Neural cell (in vitro differentiated cells): ENCODE results near the gene LRRC8C. TPM values are rescaled to one million over a fixed set of nuclear protein-coding genes. Genes with fewer than 3 reads are reported as not detected.

Experiments
- H2AFZ ChIP-seq: fragments of 200-600, 300-800 bp; sonication (generic), shearing (Covaris generic); 2 replicates; pipeline ENCODE4 v1.6.0; 2014; ENCODE audit warnings: low read depth, mild to moderate bottlenecking, antibody characterized with exemption, low read length, moderate library complexity
- H3F3A ChIP-seq: fragments of 200-600 bp; shearing (Covaris generic); 2 replicates; pipeline ENCODE4 v1.6.1; 2016; ENCODE audit warnings: mild to moderate bottlenecking, moderate library complexity, mixed read lengths, antibody characterized with exemption, low read length; ENCODE audit not compliant: insufficient read depth, poor library complexity, severe bottlenecking
- H3K27ac ChIP-seq: fragments of 200-600, 300-800 bp; sonication (generic), shearing (Covaris generic); 2 replicates; pipeline ENCODE4 v1.5.1; 2014; ENCODE audit warnings: mild to moderate bottlenecking, low read length, moderate library complexity
- H3K27me3 ChIP-seq: fragments of 300-800, 200-600 bp; sonication (generic), shearing (Covaris generic); 2 replicates; pipeline ENCODE4 v1.6.0; 2014; ENCODE audit warnings: mild to moderate bottlenecking, low read depth, low read length, moderate library complexity; ENCODE audit not compliant: insufficient read depth
- H3K36me3 ChIP-seq: fragments of 300-800, 200-600 bp; sonication (generic), shearing (Covaris generic); 2 replicates; pipeline ENCODE4 v1.5.1; 2014; ENCODE audit warnings: mild to moderate bottlenecking, antibody characterized with exemption, low read length, moderate library complexity; ENCODE audit not compliant: insufficient read depth
- H3K4me2 ChIP-seq: fragments of 300-800, 200-600 bp; sonication (generic), shearing (Covaris generic); 2 replicates; pipeline ENCODE4 v1.6.0; 2014; ENCODE audit warnings: mild to moderate bottlenecking, low read length
- H3K4me3 ChIP-seq: fragments of 300-800, 200-600 bp; sonication (generic), shearing (Covaris generic); 2 replicates; pipeline ENCODE4 v1.5.1; 2014; ENCODE audit warnings: mild to moderate bottlenecking, low read length, moderate library complexity
- H3K79me2 ChIP-seq: fragments of 200-600 bp; shearing (Covaris generic); replicated peaks from 2 replicates; pipeline ENCODE4 v1.6.0; 2014; ENCODE audit warnings: mild to moderate bottlenecking, low read length, moderate library complexity; ENCODE audit not compliant: insufficient read depth
- H3K9ac ChIP-seq: fragments of 300-800, 200-600 bp; sonication (generic), shearing (Covaris generic); 2 replicates; pipeline ENCODE4 v1.6.1; 2016; ENCODE audit warnings: mild to moderate bottlenecking, low read length, mixed read lengths
- H3K9me2 ChIP-seq: fragments of 200-600 bp; shearing (Covaris generic); 2 replicates; pipeline ENCODE4 v1.6.1; 2016; ENCODE audit warnings: mild to moderate bottlenecking, low read length, mixed read lengths; ENCODE audit not compliant: insufficient read depth
- H3K9me3 ChIP-seq: fragments of 200-600, 300-800 bp; sonication (generic), shearing (Covaris generic); 2 replicates; pipeline ENCODE4 v1.6.1; 2016; ENCODE audit warnings: mild to moderate bottlenecking, mixed run types, low read length, moderate library complexity, mixed read lengths
- H4K20me1 ChIP-seq: fragments of 200-600 bp; shearing (Covaris generic); 2 replicates; pipeline ENCODE4 v1.6.1; 2016; ENCODE audit warnings: mild to moderate bottlenecking, mixed run types; ENCODE audit not compliant: insufficient read depth
- CTCF ChIP-seq: fragments of 450-650 bp; IDR thresholded peaks from 2 replicates; pipeline ENCODE4 v1.5.1; 2014; ENCODE audit warnings: antibody characterized with exemption, mild to moderate bottlenecking, moderate library complexity; ENCODE audit not compliant: poor library complexity, severe bottlenecking
- EP300 ChIP-seq: fragments of 450-650 bp; conservative IDR thresholded peaks from 2 replicates; pipeline ENCODE4 v1.6.1; 2014; ENCODE audit warnings: antibody characterized with exemption, mild to moderate bottlenecking, moderate library complexity; ENCODE audit not compliant: poor library complexity, severe bottlenecking
- EZH2 ChIP-seq: fragments of 200-600, 300-800 bp; shearing (Covaris generic), sonication (generic); IDR thresholded peaks from 2 replicates; pipeline ENCODE4 v1.6.1; 2014; ENCODE audit warnings: antibody characterized with exemption, low read length, borderline replicate concordance, mild to moderate bottlenecking; ENCODE audit not compliant: insufficient read depth, poor library complexity, severe bottlenecking
- MXI1 ChIP-seq: fragments of 450-650 bp; conservative IDR thresholded peaks from 2 replicates; pipeline ENCODE4 v1.6.1; 2014; ENCODE audit warnings: antibody characterized with exemption, mild to moderate bottlenecking; ENCODE audit not compliant: poor library complexity, severe bottlenecking
- POLR2AphosphoS5 ChIP-seq: IDR thresholded peaks from 2 replicates; pipeline ENCODE4 v1.6.1; 2012
- RAD21 ChIP-seq: fragments of 450-650 bp; conservative IDR thresholded peaks from 2 replicates; pipeline ENCODE4 v1.6.1; 2014; ENCODE audit warnings: antibody characterized with exemption, mild to moderate bottlenecking, moderate library complexity
- REST ChIP-seq: IDR thresholded peaks from 2 replicates; pipeline ENCODE4 v1.6.1; 2012; ENCODE audit warnings: borderline replicate concordance
- SMC3 ChIP-seq: fragments of 450-650 bp; conservative IDR thresholded peaks from 2 replicates; pipeline ENCODE4 v1.6.1; 2014; ENCODE audit warnings: antibody characterized with exemption, mild to moderate bottlenecking, moderate library complexity; ENCODE audit not compliant: poor library complexity
- TAF1 ChIP-seq: IDR thresholded peaks from 2 replicates; pipeline ENCODE4 v1.6.1; 2012; ENCODE audit warnings: low read depth
- polyA plus RNA-seq: library from polyadenylated mRNA; depleted of rRNA; stranded (reverse); fragments of >200 nt; gene quantifications from 2 replicates; pipeline ENCODE4 v1.2.3, GENCODE V29; 2014

The LRRC8C gene
- polyA plus RNA-seq, 1 donor from 2014 or later = 0.78 TPM

- H3F3A ChIP-seq = no peaks in the 10 kb centered on the region
- H3K79me2 ChIP-seq = no peaks in the 10 kb centered on the region
Observed at GRCh38 chr1:89644119-89644814, 11.3 kb downstream of the LRRC8C start.

GRCh38 chr1:89646259-89646658 is 13.3 kb downstream of the LRRC8C start:
- Histone ChIP-seq H3K79me2 (no peaks in the 10 kb centered on the region), H3K36me3 (no peaks in the 10 kb centered on the region), H3K27me3 (no peaks in the 10 kb centered on the region), H3K27ac (no peak overlapping the region), H3K9ac (no peak overlapping the region), H3K4me2 (no peak overlapping the region), H3K9me3 (no peaks in the 10 kb centered on the region), H4K20me1 (no peaks in the 10 kb centered on the region), H3K4me3 (no peak overlapping the region), H2AFZ (no peak overlapping the region), H3K9me2 (no peaks in the 10 kb centered on the region), H3F3A (no peaks in the 10 kb centered on the region)
- no peak for TF ChIP-seq REST
- no peak for TF ChIP-seq SMC3
- TF ChIP-seq EZH2 = no peak
- no peak for TF ChIP-seq POLR2AphosphoS5
- TF ChIP-seq TAF1 = no peak
- no peak for TF ChIP-seq MXI1

More at GRCh38 chr1:89644119-89644814, 11.3 kb downstream of the LRRC8C start:
- H4K20me1 ChIP-seq = no peaks in the 10 kb centered on the region
- no peak overlapping the region for H3K9ac ChIP-seq
- no peak overlapping the region for H3K27ac ChIP-seq
- H3K27me3 ChIP-seq = no peaks in the 10 kb centered on the region
- TF ChIP-seq REST (no peak), MXI1 (no peak), SMC3 (no peak), CTCF (no peak), TAF1 (no peak), RAD21 (no peak), EZH2 (no peak), POLR2AphosphoS5 (no peak), EP300 (no peak)
- H3K36me3 ChIP-seq = no peaks in the 10 kb centered on the region
- no peak overlapping the region for H2AFZ ChIP-seq
- no peak overlapping the region for H3K4me2 ChIP-seq
- no peaks in the 10 kb centered on the region for H3K9me2 ChIP-seq
- no peaks in the 10 kb centered on the region for H3K9me3 ChIP-seq
- no peak overlapping the region for H3K4me3 ChIP-seq
